Left renal cortex interstitium (tissue), 4 donors: ENCODE data around the gene OPTN. TPM values are rescaled to one million over a fixed set of nuclear protein-coding genes. Genes with fewer than 3 reads are reported as not detected.
A peak's percentile ranks its signal among the peaks of the same experiment; 100 is the strongest.
"Not testable (repeated sequence)": the region's sequence is repeated elsewhere in the genome, so short reads cannot be mapped to it uniquely, and the experiment has no call there.

Experiments
- DNase-seq, 4 donors: peaks; one replicate each; pipeline ENCODE4 v3.0.0-alpha.2; 2013; ENCODE audit warnings: low read depth in 4 of 4, low spot score in 2 of 4, missing footprints in 1 of 4
- polyA plus RNA-seq, 4 donors: library from polyadenylated mRNA; unstranded; fragments of 120-200 nt; gene quantifications; one replicate each; pipeline ENCODE4 v1.2.1, GENCODE V29; 2013; ENCODE audit not compliant: insufficient read length in 4 of 4

The OPTN gene
- 10 to 100 TPM; 34.3 to 39.5 (median 37.9) TPM for polyA plus RNA-seq

GRCh38 chr10:13099666-13100348 lies at the start of gene OPTN:
OPTN (plus strand) TSS chr10:13100163; CDS start chr10:13109123, 8,960 bp downstream.
- DNase-seq, result peak; percentile 68 to 82 (median 76)

DNA sequence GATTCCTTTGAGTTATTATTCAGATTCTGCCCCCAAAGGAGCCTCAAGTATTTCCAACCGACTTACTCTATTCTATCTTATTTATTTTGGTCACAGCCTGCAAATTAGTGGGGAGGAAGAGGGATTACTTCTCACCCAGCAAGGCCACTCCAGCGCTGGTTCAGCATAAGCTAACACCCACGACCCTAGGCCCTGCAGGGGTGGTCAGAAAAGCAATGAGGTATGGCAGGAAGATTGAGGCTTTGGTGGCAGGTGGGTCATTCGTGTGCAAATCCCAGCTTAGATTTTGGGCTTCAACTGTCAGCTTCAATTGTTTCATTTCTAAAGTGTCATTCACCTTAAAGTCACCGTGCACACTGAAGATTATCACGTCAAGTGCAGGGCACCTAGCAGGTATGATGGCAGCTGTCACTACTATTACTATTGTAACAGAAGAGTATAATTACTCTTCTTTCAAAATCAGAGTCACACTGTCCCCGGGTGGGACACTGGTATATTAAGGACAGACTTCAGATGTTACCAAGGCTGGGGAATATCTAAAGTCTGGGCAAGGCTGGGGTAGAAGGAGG lies 48.8 kb upstream of the OPTN start:
- DNase-seq, result no peak

DNA sequence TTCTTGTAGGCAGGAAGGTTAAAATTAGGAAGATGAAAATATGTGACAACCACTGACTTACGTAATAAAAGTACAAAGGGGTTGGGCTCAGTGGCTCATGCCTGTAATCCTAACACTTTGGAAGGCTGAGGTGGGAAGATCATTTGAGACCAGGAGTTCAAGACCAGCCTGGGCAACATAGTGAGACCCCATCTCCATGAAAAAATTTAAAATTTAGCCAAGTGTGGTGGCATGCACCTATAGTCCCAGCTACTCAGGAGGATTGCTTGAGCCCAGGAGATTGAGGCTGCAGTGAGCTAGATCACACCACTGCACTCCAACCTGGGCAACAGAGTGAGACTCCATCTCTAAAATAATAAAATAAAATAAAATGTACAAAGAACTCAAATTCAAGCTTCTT lies 46.8 kb upstream of the OPTN start:
- not testable (repeated sequence) for DNase-seq

GRCh38 chr10:13053794-13054462 lies 46.0 kb upstream of the OPTN start:
- DNase-seq, result no peak

DNA sequence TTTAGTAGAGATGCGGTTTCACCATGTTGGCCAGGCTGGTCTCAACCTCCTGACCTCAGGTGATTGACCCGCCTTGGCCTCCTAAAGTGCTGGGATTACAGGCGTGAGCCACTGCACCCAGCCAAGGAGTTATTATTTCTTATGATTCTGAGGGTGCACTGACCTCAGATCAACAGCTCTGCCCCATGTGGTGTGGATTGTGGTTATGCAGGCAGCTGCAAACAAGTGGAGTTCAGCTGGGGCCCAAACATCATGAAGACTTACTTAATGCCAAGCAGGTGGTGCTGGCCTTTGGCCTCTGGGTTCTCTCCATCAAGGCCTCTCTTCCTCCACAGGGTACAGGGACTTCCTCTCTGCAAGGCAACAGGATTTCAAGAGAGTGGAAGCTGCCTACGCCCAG lies 45.1 kb upstream of the OPTN start:
- DNase-seq, result no peak

- DNase-seq, result peak; percentile 6 to 38 (median 13)
Observed at GRCh38 chr10:13056456-13057077, 43.4 kb upstream of the OPTN start.

DNA sequence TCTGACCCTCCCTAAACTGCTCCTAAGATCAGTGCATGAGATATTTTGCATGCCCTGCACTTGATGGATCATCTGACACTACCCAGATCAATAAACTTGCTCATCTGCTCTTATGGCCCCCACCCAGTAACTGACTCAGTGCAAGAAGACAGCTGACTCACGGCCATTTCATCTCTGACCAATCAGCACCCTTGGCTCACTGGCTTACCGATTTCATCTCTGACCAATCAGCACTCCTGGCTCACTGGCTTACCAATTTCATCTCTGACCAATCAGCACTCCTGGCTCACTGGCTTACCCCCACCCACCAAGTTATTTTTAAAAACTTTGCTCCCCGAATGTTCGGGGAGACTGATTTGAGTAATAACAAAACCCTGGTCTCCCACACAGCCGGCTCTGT lies 37.2 kb upstream of the OPTN start:
- no peak for DNase-seq

DNA sequence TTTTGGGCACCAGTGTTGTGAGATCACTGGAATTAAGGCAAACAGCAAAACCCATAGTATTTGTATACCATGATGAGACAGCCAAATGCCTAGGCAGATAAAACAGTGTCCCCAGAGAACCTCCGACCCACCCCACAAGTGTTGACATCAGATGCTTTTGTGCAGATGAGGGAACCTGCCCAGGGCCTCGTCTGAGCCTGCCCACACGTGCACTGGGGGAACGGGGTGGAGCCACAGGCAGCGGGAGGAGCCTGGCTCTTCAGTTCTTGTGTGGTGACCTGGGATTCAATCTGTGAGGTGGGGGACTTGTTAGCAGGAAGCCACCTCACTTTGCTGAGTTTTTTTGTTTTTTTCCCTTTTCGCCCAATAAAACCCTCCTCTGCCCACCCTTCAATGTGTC lies 33.4 kb upstream of the OPTN start:
- DNase-seq, result no peak

- DNase-seq, result no peak
Observed at GRCh38 chr10:13067431-13067830, 32.5 kb upstream of the OPTN start.

GRCh38 chr10:13068071-13068470 lies 31.9 kb upstream of the OPTN start:
- no peak for DNase-seq

DNA sequence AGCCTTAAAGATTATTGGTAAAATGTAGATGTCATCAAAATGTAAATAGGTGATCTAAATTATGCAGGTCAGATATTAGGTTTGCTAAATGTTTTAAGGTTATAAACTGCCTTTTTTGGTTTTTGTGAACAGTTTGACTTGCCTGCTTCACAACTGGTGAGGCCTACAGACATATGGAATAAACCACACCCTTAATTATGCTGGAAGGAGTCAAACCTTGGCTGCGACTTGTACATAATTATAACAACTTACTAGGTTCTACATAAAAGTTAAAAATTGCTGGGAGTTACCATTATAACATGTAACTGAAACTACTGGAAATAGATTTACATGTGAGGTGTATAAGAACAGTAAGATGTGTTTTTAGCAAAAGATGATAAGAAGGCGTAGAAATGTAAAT lies 31.5 kb upstream of the OPTN start:
- no peak for DNase-seq

GRCh38 chr10:13072339-13072738 lies 27.6 kb upstream of the OPTN start:
- no peak for DNase-seq

- peak; percentile 31 to 62 (median 40) for DNase-seq
Observed at GRCh38 chr10:13074563-13075451, 25.2 kb upstream of the OPTN start.

DNA sequence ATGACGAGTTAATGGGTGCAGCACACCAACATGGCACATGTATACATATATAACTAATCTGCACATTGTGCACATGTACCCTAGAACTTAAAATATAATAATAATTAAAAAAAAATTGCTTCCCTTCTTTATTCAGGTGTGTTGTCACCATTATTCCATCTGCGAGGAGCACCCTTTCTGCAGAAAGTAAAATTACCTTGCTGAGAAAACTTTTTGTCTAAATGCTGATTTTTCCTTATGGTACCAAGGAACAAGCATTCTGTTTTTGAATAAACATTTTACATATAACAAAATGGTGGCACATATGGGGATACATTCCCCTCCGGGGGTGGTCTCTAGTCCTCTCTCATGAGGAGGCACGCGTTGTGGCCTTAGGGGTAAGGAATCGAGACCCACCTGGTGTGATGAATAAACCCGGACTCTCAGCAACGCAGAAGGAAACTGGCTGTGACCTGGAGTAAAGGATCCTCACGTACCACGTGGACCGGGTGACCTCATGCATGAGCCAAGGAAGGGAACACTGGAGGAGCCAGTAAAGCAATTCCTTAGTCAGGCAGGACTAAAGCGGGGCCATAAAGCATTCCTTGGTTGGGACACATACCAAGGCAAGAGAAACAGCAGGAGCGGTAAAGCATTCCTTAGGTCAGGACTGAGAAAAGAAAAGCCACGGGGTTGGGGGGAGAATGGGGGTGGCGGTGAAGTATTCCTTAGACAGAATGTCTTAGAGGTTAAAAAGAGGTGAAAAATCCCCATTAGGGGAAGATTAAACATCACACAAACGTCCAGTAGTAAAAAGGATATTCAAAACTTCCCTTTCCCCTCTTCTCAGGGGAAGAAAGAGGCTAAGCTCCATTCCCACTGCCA lies 20.8 kb upstream of the OPTN start:
- DNase-seq, result no peak

DNA sequence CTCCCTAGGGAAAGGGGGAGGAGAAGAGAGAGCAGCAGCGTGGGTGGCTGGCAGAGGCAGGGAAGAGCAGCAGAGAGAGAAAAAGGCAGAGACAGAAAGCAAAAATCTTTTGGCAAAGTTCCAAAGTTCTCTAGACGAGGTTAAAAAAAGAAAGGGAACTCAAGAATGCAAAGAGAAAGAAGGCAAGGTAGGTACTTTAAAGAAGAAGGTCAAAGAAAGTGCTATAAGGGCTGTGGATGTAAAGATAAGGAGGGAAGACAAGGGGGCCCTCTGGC lies 20.2 kb upstream of the OPTN start:
- DNase-seq, result no peak

- DNase-seq, result no peak
Observed at GRCh38 chr10:13080643-13081042, 19.3 kb upstream of the OPTN start.

DNA sequence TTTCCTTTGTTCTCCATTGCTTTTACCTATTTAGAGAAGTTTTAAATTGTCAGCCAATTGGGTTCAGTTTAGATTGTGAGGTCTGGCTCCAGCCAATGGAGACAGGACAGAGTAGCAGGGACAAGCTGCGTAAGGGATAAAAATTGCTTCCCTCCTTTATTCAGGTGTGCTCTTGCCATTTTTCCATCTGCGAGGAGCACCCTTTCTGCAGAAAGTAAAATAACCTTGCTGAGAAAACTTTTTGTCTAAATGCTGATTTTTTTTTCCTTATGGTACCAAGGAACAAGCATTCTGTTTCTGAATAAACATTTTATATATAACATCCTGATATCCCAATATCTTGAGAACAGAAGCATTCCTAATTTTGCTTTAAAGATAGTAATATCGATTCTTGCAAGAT lies 16.3 kb upstream of the OPTN start:
- DNase-seq, result not testable (repeated sequence)

DNA sequence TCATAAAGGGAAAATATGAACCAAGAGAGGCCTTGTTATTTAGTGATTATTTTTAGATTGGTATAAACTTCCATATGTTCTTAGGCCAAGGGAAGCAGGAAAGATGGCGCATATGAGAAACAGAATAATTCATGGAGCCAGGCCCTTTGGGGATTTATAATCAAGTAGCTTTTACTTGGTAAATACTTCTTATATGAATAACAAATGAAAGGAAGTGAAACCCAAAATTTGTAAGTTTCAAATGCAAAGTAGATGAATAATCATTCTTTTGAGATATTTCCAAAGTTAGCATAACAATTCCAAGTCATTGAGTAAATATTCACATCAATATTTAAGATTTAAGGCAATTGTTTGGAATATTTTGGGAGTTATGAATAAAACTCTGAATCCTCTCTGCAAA lies 13.9 kb upstream of the OPTN start:
- DNase-seq, result no peak

- DNase-seq, result no peak
Observed at GRCh38 chr10:13087601-13087985, 12.4 kb upstream of the OPTN start.
